GM19043 (cell line): Measurements from ENCODE around the gene IL12RB2.

Experiments used
- ATAC-seq: cut with Tn5 transposase; IDR thresholded peaks from one replicate; pipeline ENCODE4 v1.9.1; 2021; ENCODE audit warnings: low read depth; ENCODE audit not compliant: unreplicated experiment

The IL12RB2 gene

DNA sequence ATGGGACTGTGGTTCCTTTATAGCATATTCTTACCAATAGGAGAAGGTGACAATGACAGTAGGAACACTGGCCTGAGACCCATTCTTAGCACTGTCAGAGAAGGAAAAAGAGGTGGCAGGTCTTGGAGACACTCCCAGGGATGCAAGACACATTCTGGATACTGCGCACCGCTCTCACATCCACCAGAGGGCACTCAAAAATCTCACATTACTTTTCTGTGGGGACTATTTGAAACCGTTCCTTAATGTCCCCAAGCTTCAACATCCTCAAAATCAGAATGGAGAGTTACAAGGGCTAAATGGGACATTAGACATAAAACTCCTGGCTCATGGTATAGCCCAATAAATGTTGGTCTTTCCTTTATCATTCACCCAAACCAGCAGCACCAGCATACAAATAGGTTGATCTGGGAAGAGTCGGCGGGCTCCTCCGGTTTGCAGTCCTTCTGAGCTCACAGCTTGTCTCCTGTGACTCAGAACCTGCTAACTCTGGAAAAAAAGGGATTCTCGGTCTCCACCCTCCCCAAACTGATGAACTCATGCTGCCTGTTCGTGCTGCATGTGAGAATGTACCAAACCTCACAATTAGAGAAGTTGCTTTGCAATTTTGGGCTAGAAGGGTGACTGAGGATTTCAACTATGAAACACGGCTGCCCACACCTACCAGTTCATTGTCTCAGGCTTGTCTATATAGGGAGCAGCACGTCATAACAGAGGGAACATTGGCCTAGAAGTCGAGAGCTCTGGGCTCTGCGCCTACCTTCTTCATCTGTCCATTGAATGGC is 40.2 kb downstream of the IL12RB2 start:
- no peak for ATAC-seq

DNA sequence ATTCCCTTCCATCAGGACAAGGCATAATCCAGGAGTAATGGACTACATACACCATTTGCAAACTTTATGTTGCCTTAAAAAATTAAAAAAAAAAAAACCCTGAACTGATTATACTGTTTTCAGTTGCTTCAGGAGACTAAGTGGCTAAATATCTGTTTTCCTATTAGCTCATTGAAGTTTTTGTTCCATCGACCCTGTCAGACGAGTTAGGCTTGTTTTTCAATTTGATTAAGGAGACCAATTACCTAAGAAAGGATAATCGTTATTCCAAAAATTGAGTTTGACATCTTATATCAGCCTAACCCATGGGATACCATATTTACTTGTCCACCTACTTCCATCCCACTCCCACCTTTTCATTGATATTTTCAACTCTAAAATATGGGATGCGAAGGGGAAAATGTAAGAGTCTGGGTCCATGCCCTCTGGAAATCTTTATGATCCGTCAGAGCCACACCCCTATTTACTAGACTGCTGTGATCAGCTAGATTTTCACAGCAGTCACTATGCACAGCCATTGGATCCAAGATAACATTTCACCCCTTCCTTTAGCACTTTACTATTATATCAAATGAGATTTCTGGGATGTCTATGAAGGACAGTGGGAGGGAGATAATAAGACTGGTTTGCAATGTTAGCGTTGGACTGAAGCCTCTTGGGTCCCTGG is 41.0 kb downstream of the IL12RB2 start:
- no peak for ATAC-seq

DNA sequence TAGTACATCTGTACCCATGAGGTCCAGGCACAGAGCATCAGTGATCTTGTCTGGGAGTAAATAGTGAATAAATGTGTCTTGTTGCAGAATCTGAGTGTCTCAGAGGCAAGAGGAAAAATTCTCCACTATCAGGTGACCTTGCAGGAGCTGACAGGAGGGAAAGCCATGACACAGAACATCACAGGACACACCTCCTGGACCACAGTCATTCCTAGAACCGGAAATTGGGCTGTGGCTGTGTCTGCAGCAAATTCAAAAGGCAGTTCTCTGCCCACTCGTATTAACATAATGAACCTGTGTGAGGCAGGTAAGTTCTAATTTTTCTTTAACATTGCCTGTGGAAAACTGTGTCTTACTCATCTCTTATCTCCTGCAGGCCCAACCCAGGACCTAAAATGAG is 43.1 kb downstream of the IL12RB2 start:
- ATAC-seq, result no peak

DNA sequence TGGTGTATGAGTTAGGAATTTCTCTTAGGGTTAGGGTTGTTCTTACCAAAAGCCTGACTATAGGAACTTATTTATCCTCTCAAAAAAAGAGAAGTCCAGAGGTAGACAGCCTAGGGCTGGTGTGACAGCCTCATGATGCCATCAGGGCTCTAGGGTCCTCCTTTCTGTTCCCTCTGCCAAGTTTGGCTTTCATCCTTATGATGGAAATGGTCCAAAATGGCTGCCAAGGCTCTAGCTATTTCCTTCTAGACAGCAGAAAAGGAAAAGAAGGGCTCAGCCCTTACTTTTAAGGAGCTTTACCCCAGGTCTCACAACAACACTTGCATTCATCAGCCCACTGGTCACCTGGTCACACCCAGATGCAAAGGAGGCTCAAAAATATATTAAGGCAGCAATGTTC is 44.5 kb downstream of the IL12RB2 start:
- no peak for ATAC-seq

DNA sequence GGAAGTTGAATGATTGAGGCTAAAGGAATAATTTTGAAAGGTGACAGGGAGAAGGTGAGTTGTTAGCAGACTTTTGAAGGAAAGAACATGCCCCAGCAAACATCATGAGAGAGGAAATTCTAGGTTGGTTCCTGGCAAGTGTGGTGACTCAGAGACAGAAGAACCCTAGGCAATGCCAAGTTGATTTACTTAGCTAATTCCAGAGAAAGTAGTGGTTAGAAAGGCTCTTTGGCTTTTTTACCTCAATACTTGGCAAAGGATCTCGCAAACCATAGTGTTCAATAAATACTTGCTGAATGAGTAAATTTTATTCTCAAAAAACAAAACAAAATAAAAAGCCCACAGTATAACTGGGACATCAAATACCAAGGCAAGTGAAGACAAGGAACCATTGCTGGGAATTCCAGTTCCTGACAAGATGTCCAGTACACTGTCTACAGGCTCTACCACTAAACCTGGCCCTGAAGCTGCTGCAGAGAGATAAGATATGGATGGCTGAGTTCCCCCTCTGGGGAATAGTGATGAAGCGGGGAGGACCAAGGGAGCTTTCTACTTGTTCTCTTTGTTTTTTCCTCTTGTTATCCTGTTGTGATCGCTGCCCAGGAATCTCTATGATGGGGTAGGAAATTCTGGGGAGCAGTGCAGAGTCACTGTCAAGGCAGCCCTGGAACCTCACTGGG is 48.2 kb downstream of the IL12RB2 start:
- ATAC-seq, result no peak

DNA sequence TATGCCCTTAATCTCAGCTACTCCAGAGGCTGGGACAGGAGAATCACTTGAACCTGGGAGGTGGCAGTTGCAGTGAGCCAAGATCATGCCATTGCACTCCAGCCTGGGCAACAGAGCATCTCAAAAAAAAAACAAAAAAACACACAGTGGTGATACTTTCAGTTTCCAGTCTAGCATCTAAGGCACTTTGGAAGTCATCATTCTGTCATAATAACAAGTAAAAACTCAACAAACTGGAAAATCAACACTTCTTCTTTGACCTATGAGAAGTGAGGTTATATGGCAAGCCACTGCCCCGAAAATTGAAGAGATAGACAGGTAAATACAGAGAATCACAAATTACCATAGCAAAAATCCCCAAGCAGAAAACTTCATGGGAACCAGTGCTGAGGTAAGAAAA is 51.9 kb downstream of the IL12RB2 start:
- ATAC-seq, result no peak

DNA sequence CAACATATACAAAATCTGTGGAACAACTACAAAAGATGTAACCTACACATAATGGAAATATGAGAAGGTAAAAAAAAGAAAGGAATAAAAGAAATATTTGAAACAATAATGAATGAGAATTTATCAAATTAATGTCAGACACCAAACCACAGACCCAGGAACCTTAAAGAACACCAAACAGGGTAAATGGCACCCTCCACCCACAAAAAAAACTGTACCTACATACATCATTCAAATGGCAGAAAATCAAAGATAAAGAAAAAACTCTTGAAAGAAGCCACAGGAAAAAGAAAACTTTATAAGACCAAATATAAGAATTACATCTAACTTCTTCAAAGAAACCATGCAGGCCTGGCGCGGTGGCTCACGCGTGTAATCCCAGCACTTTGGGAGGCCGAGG is 54.0 kb downstream of the IL12RB2 start:
- ATAC-seq, result no peak

DNA sequence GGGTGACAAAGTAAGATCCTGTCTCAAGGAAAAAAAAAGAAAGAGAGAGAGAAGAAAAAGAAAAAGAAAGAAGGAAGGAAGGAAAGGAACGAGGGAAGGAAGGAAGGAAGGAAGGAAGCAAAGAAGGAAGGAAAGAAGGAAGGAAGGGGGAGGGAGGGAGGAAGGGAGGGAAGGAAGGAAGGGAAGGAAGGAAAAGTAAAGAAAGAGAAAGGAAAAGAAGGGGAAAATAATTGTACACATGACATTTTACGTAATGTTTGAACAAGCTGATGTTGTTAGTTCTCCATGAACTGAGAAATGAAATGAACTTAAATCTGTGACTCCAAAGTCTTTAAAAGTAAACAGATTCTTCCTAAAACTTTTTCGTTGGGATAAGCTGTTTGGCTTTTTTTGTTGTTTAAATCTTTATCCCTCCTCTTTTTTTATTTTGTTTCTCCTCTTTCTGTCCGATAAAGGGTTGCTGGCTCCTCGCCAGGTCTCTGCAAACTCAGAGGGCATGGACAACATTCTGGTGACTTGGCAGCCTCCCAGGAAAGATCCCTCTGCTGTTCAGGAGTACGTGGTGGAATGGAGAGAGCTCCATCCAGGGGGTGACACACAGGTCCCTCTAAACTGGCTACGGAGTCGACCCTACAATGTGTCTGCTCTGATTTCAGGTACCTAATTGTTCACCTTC is 59.8 kb downstream of the IL12RB2 start:
- ATAC-seq, result no peak

DNA sequence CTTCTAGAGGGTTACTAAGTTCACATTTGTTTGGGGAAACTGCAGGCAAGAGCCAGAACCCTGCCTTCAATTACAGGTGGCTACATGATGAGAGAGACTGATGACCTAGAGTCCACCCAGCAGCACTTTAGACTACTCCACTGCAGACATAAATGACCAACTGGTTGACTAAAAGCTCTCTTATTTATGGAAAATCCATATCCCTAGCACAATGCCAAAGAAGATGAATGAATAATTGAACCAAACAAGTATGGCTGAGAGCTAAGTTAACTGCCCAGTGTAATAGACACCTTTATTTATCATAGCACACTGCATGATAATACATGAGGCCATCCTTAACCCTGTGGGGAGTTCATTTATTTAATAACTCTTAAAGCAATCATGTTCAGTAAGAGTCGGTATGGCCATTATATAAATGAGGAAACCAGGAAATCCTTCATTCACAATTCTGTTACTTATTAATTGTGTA is 60.4 kb downstream of the IL12RB2 start:
- ATAC-seq, result no peak

DNA sequence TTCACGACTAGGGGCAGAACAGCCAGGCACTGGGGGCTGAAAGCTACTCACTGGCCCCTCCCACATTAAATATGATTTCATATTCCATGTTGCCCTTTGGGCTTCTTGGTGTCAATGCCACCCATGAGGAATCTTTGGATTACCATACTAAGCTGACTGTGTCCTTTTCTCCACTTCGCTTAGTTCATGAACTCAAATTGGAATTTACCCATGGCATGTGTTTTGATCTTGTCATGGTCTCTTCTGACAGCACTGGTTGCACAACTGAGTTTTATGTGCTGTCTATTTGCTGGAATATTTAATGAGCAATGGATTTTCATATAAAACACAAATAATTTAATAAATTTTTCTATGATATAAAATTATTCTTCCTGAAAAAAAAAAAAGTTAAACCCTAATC is 63.4 kb downstream of the IL12RB2 start:
- ATAC-seq, result no peak

DNA sequence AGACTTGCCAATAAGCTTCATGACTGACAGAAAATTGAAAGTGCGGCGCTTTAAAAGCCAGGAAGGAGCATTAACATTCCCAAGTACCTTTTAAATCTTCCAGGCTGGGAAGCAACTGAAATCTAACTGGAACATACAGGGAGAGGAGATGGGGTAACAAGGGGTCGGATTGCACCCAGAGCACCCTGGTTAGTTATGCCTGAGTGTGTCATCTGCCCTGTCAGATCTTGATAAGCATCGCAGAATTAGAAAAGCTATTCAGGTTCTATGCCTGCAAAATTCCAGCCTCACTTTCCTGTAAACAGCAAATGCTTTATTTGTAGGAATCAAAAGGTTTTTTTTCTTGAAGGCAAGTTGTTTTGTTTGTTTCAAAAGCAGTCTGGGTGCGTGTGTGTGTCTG is 64.0 kb downstream of the IL12RB2 start:
- ATAC-seq, result no peak

DNA sequence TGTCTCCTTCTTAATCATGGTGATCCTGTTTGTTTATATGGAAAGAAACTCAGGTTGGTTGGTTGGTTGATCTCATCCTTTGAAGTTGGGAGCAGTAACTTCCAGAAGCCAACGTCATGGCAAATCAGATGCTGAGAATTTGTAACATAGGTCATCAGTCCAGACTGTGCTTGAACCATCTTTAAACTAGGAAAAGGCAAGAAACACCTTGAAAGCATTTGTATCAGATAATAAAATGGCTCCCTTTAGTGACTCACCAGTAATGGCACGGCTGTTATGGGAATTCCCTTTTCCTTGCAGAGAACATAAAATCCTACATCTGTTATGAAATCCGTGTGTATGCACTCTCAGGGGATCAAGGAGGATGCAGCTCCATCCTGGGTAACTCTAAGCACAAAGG is 64.5 kb downstream of the IL12RB2 start:
- no peak for ATAC-seq

DNA sequence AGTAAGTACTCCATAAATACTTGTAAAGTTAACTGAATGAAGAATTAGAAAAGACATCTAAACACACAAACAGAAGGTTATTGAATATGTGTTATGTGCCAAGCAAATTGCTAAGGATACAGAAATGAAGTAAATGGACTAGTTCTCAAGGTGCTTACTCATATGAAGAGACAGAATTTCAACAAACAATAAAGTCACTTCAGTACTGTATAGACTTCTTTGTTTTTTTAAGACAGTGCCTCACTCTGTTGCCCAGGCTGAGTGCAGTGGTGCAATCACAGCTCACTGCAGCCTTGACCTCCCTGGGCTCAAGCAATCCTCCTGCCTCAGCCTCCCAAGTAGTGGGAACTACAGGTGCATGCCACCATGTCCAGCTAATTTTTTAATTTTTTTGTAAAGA is 65.2 kb downstream of the IL12RB2 start:
- no peak for ATAC-seq

DNA sequence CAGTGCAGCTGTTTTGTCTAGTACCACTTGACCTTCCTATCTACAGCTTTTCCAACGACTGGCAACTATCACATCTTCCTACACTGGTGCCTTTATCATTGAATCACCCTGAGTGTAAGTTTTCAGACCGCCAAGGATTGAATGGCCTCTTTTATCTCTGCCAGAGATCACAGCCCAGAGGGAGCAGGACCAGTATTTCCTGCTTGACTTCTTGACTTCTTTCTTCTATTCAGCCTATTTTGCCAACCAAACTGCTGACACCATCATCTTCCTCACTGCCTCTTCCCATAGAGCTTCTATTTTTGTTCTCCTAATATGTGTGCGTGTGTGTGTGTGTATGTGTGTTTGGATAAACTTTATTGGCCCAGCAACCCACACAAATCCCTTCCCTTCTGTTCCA is 68.7 kb downstream of the IL12RB2 start:
- no peak for ATAC-seq

DNA sequence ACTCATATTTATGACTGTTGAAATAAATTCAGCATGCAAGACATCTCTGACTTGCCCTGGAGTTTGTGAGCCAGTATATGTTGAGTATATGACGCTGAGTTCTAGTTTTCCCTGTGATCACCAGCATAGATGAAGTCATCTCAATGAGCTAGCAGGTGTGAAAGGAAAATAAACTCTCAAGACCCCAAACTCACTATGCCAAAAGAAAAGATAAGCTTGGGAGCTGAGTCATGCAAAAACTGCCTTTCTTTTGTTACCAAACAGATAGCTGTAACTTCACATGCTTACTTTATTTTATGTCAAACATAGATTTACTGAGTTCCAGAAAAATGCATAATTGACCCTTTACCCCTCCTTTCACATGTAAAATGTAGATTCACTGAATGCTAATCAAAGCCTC is 69.6 kb downstream of the IL12RB2 start:
- no peak for ATAC-seq

DNA sequence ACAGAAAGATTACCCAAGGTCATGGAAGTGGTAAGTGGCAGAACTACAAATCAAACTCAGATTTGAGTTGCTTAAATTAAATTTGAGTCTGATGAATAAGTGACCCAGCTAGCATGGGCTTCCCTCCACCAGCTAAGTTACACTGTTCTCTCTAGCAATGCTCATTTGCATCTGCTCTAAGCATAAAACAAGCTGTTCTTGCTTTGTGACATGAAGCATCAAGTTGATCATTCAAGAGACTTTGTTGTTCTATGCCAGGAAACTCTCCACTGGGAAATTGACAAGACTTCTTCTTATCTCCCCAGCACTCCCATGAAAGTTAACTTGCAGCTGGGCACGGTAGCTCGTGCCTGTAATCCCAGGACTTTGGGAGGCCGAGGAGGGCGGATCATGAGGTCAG is 73.5 kb downstream of the IL12RB2 start:
- no peak for ATAC-seq

DNA sequence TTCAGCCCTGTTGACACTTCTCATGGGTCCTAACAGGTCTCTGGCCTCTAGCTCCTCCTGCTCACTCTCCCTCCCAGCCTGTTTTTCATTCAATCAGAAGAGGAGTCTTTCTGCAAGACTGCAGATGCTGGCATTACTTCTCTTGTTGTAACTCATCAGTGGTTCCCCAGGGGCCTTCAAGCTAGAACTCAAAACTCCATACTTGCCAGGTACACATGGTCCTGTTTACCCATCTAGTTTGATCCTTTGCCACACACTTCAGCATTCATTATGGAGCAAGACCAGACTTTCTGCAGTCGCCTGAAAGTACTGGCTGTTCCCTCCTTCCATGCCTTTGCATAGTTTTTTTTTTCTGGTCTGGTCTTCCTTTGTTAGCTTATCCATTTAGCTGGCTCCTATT is 74.6 kb downstream of the IL12RB2 start:
- no peak for ATAC-seq

DNA sequence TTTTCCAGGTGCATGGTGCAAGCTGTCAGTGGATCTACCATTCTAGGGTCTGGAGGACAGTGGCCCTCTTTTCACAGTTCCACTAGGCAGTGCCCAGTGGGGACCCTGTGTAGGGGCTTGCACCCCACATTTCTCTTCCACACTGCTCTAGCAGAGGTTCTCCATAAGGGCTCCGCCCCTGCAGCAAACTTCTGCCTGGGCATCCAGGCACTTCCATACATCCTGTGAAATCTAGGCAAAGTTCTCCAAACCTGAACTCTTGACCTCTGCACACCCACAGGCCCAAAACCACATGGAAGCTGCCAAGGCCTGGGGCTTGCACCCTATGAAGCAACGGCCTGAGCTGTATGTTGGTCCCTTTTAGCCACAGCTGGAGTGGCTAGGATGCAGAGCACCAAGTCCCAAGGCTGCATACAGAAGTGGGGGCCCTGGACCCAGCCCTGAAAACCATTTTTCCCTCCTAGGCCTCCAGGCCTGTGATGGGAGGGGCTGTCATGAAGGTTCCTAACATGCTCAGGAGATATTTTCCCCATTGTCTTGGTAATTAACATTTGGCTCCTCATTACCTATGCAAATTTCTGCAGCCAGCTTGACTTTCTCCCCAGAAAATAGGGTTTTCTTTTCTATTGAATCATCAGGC is 76.4 kb downstream of the IL12RB2 start:
- ATAC-seq, result no peak

DNA sequence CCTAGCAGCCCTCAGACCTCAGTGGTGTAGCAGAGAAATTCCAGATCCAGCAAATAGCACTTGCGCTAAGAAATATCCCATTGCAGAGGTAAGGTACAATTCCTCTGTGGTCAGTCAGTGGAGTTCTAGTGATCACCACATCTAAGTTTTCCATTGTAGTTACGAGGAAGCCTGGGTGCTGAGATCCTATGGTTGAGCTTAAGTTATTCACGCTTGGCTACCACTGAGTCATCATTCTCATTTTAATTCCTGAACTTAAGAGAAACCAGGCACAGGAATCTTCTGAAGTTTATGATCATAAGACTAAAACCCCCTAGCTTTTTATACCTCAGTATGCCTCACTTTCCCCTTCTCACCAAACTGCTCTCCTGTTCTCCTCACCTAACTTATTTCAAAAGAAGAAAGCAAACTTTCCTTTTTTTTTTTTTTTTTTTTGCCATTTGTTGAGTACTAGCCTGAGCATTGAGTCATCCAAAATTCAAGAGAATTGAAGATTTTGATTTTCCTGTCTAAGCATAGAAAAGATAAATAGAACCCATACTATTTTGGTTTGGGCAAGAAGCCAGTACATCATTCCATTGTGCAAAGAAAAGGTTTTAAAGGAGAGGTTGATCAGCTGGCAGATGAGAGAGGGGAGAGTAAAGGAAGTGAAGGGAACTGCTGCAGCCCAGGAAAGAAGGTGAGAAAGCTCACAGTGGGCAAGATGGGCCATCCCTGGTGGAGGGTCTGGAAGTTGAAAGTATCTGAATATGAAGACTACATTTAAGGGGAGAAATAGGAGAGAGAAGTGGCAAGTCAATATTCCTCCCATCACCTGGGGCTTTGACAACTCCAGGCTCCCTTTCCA is 82.6 kb downstream of the IL12RB2 start:
- no peak for ATAC-seq

DNA sequence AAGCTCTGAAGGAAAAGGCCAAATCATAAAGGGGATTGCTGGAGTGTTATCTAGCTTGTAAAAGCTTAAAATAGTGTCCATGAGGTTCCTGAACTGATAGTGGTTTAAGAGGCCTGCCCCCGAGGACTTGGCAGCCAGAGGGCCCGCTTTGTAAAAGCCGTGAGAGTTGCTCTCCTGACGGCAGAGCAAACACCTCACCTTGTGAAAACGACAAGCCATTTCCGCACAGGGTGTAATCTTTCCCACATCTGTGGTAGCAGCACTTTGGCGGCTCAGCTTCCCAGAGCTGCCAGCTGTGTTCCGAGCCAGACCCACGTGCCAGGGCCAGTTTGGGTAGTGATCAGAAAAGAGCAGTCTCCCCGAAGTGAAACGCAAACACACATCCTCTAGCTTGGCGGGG is 85.6 kb downstream of the IL12RB2 start:
- ATAC-seq, result no peak
